ENCODE results near the gene SPOUT1.

The SPOUT1 gene

DNA sequence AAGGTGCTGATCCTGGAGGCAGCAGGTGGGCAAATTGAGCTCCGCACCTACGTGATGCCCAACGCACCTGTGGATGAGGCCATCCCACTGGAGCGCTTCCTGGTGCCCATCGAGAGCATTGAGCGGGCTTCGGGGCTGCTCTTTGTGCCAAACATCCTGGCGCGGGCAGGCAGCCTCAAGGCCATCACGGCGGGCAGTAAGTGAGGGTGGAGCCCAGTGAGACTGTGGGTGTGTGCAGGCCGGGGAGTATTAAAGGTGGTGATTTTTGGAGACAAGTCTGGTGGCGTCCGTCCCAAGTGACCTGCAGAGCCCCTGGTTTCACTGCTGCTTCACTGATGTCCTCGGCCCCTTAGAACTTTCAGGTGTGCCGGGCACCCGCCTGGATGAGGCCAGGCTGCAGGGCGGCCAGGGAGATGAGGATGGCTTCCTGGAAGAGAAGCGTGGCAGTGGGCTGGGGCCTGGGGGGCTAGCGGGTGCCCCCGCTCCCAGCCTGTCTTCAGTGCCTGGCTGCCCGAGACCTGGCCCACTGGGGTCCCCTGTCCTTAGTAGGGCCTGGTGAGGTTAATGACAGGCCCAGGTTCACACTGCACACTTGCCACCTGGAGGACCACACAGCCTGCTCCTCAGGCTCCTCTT lies 7.1 kb downstream of the SPOUT1 start:
- TF ChIP-seq, protein P1, sequence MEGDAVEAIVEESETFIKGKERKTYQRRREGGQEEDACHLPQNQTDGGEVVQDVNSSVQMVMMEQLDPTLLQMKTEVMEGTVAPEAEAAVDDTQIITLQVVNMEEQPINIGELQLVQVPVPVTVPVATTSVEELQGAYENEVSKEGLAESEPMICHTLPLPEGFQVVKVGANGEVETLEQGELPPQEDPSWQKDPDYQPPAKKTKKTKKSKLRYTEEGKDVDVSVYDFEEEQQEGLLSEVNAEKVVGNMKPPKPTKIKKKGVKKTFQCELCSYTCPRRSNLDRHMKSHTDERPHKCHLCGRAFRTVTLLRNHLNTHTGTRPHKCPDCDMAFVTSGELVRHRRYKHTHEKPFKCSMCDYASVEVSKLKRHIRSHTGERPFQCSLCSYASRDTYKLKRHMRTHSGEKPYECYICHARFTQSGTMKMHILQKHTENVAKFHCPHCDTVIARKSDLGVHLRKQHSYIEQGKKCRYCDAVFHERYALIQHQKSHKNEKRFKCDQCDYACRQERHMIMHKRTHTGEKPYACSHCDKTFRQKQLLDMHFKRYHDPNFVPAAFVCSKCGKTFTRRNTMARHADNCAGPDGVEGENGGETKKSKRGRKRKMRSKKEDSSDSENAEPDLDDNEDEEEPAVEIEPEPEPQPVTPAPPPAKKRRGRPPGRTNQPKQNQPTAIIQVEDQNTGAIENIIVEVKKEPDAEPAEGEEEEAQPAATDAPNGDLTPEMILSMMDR (IDR thresholded peaks at IDR 0.05; ENCODE audit: insufficient read depth, low read depth, low read length, missing control alignments): no peak
- no peak for DNase-seq (ENCODE audit: low read depth)
- H3K4me3 ChIP-seq (ENCODE audit: low read length): no peak overlapping the region

- no peak overlapping the region for H3K4me3 ChIP-seq (ENCODE audit: low read length)
- no peak for DNase-seq (ENCODE audit: low read depth)
- TF ChIP-seq, protein P1 (IDR thresholded peaks at IDR 0.05; ENCODE audit: insufficient read depth, low read depth, low read length, missing control alignments): no peak
Observed at GRCh38 chr9:128821584-128822406, 7.8 kb downstream of the SPOUT1 start.

DNA sequence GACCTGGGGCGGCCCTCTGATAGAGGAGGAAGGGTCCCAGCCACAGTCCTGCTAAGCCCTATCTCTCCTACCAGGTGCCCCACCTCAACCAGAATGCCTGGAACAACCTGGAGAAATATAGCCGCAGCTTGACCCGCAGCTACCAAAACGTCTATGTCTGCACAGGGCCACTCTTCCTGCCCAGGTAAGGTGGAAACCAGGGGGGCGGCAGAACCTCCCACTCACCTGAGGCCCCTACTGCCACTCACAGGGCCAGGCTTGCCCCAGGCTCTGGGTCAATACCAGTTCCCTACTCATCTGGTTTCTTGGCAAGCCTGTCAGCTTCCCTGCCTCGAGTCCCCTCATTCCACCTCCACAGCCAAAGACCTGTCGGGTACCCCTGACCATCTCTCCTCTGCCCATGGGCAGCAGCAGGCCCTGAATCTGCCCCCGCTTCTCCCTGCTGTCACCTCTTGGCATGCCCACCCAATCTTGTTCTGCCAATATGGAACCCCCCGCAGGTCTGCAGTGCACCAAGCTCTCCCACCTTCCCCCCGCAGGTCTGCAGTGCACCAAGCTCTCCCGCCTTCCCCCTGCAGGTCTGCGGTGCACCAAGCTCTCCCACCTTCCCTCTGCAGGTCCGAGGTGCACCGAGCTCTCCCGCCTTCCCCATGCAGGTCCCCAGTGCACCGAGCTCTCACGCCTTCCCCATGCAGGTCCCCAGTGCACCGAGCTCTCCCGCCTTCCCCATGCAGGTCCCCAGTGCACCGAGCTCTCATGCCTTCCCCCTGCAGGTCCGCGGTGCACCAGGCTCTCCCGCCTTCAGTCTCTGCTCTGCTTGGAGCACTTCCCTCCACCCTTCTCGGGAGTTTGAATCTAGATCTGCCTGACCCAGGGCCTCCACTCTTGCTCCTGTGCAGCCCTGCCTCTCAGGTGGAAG lies 8.7 kb downstream of the SPOUT1 start:
- no peak overlapping the region for H3K4me3 ChIP-seq (ENCODE audit: low read length)
- TF ChIP-seq, protein P1 (IDR thresholded peaks at IDR 0.05; ENCODE audit: insufficient read depth, low read depth, low read length, missing control alignments): no peak
- DNase-seq (ENCODE audit: low read depth): no peak

GRCh38 chr9:128819716-128820664 lies 9.6 kb downstream of the SPOUT1 start:
- TF ChIP-seq, protein P1 (IDR thresholded peaks at IDR 0.05; ENCODE audit: insufficient read depth, low read depth, low read length, missing control alignments): no peak
- H3K4me3 ChIP-seq (ENCODE audit: low read length): peak overlapping the region; percentile 63
- DNase-seq (ENCODE audit: low read depth): no peak

- peak; percentile 29 for DNase-seq (ENCODE audit: low read depth)
- TF ChIP-seq, protein P1 (IDR thresholded peaks at IDR 0.05; ENCODE audit: insufficient read depth, low read depth, low read length, missing control alignments): no peak
- H3K4me3 ChIP-seq (ENCODE audit: low read length): peak overlapping the region; percentile 63
Observed at GRCh38 chr9:128818839-128819715, 10.5 kb downstream of the SPOUT1 start.

All from epithelial cell of esophagus (primary cell).